Ectodermal cell (in vitro differentiated cells): ENCODE measurements around the gene ACSBG1. TPM values are rescaled to one million over a fixed set of nuclear protein-coding genes. Genes with fewer than 3 reads are reported as not detected.

ENCODE experiments used
- H3K27ac ChIP-seq: 2 replicates; pipeline ENCODE4 v1.7.0; 2013; ENCODE audit warnings: mild to moderate bottlenecking, low read depth, low read length; ENCODE audit not compliant: insufficient read depth, poor library complexity, severe bottlenecking
- H3K27me3 ChIP-seq: 2 replicates; pipeline ENCODE4 v1.7.0; 2013; ENCODE audit warnings: mild to moderate bottlenecking, low read length; ENCODE audit not compliant: insufficient read depth, control insufficient read depth, poor library complexity, severe bottlenecking
- H3K36me3 ChIP-seq: one replicate; pipeline ENCODE4 v1.7.0; 2013; ENCODE audit warnings: low read length; ENCODE audit not compliant: control insufficient read depth, insufficient read depth
- H3K4me1 ChIP-seq: one replicate; pipeline ENCODE4 v1.7.0; 2013; ENCODE audit warnings: low read length; ENCODE audit not compliant: control insufficient read depth, insufficient read depth
- H3K4me3 ChIP-seq: 2 replicates; pipeline ENCODE4 v1.7.0; 2013; ENCODE audit warnings: low read depth, low read length, control low read depth; ENCODE audit not compliant: insufficient read depth
- H3K9me3 ChIP-seq: 2 replicates; pipeline ENCODE4 v1.7.0; 2013; ENCODE audit warnings: mild to moderate bottlenecking, low read length, moderate library complexity; ENCODE audit not compliant: control insufficient read depth
- WGBS, 2 experiments: methylation state at CpG; one replicate each; pipeline ENCODE4 v1.1.7; 2013; ENCODE audit warnings: missing lambda C conversion rate in 2 of 2; 5-methylcytosine and 5-hydroxymethylcytosine counted together
- polyA plus RNA-seq, 4 experiments: library from polyadenylated mRNA; stranded (reverse); fragments of 50-300 nt; gene quantifications; one replicate each; pipeline ENCODE4 v1.2.3, GENCODE V29; 2013

Gene ACSBG1
- 0.70 TPM for polyA plus RNA-seq (2013, experiment 1 of 4)
- polyA plus RNA-seq (2013, experiment 2 of 4) = 0.44 TPM
- polyA plus RNA-seq (2013, experiment 3 of 4) = 0.59 TPM
- 0.81 TPM for polyA plus RNA-seq (2013, experiment 4 of 4)

- H3K9me3 ChIP-seq = no peaks in the 10 kb centered on the region
- H3K36me3 ChIP-seq = no peaks in the 10 kb centered on the region
- no peak within 1 kb of the TSS for H3K27ac ChIP-seq
- no peaks in the 10 kb centered on the region for H3K27me3 ChIP-seq
- 53 to 61% methylated on average over 6 of the region's 6 CpGs for WGBS, 2 experiments
- H3K4me1 ChIP-seq = peaks cover 5% of the 10 kb centered on the region
- H3K4me3 ChIP-seq = no peak within 1 kb of the TSS
These were observed at the start of gene ACSBG1 for GRCh38 chr15:78234515-78235040. Gene ACSBG1 (minus strand): TSS chr15:78234565. CDS start chr15:78234501, 64 bp downstream.

- Histone ChIP-seq H3K4me3 (no peak overlapping the region), H3K36me3 (no peaks in the 10 kb centered on the region)
- 97 to 98% methylated on average over 2 of the region's 2 CpGs for WGBS, 2 experiments
These were observed 48.0 kb upstream of the ACSBG1 start for GRCh38 chr15:78282324-78282723.

GRCh38 chr15:78280319-78281072, 46.1 kb upstream of the ACSBG1 start:
- Histone ChIP-seq H3K27me3 (no peaks in the 10 kb centered on the region), H3K27ac (no peak overlapping the region), H3K4me3 (no peak overlapping the region), H3K36me3 (no peaks in the 10 kb centered on the region), H3K4me1 (no peaks in the 10 kb centered on the region), H3K9me3 (no peaks in the 10 kb centered on the region)
- WGBS, 2 experiments = 94 to 95% methylated on average over 13 of the region's 13 CpGs

More at GRCh38 chr15:78282324-78282723, 48.0 kb upstream of the ACSBG1 start:
- Histone ChIP-seq H3K9me3 (no peaks in the 10 kb centered on the region), H3K27ac (no peak overlapping the region), H3K4me1 (no peaks in the 10 kb centered on the region), H3K27me3 (no peaks in the 10 kb centered on the region)

- 90 to 94% methylated on average over 6 of the region's 6 CpGs for WGBS, 2 experiments
- Histone ChIP-seq H3K36me3 (no peaks in the 10 kb centered on the region), H3K27ac (no peak overlapping the region), H3K4me1 (no peaks in the 10 kb centered on the region), H3K9me3 (no peaks in the 10 kb centered on the region), H3K27me3 (no peaks in the 10 kb centered on the region), H3K4me3 (no peak overlapping the region)
These were observed 41.9 kb upstream of the ACSBG1 start for GRCh38 chr15:78276064-78276943.

GRCh38 chr15:78274994-78275393, 40.6 kb upstream of the ACSBG1 start:
- no peak overlapping the region for H3K4me3 ChIP-seq
- no peak overlapping the region for H3K27ac ChIP-seq
- H3K36me3 ChIP-seq = no peaks in the 10 kb centered on the region
- H3K27me3 ChIP-seq = no peaks in the 10 kb centered on the region
- 90 to 93% methylated on average over 5 of the region's 5 CpGs for WGBS, 2 experiments
- no peaks in the 10 kb centered on the region for H3K4me1 ChIP-seq
- no peaks in the 10 kb centered on the region for H3K9me3 ChIP-seq

GRCh38 chr15:78272776-78273175, 38.4 kb upstream of the ACSBG1 start:
- Histone ChIP-seq H3K4me3 (no peak overlapping the region), H3K36me3 (no peaks in the 10 kb centered on the region), H3K4me1 (no peaks in the 10 kb centered on the region), H3K9me3 (no peaks in the 10 kb centered on the region), H3K27me3 (no peaks in the 10 kb centered on the region), H3K27ac (no peak overlapping the region)
- 98 to 100% methylated on average over 2 of the region's 3 CpGs for WGBS, 2 experiments

GRCh38 chr15:78272316-78272715, 38.0 kb upstream of the ACSBG1 start:
- no peaks in the 10 kb centered on the region for H3K9me3 ChIP-seq
- 74 to 88% methylated on average over 2 of the region's 2 CpGs for WGBS, 2 experiments
- H3K4me1 ChIP-seq = no peaks in the 10 kb centered on the region
- no peaks in the 10 kb centered on the region for H3K36me3 ChIP-seq
- no peaks in the 10 kb centered on the region for H3K27me3 ChIP-seq
- H3K4me3 ChIP-seq = no peak overlapping the region
- no peak overlapping the region for H3K27ac ChIP-seq

- no peaks in the 10 kb centered on the region for H3K36me3 ChIP-seq
- H3K27ac ChIP-seq = no peak overlapping the region
- H3K9me3 ChIP-seq = no peaks in the 10 kb centered on the region
- no peaks in the 10 kb centered on the region for H3K4me1 ChIP-seq
- peaks cover 39% of the 10 kb centered on the region for H3K27me3 ChIP-seq
- 81 to 96% methylated on average over 1 to 2 of the region's 2 CpGs for WGBS, 2 experiments
- no peak overlapping the region for H3K4me3 ChIP-seq
These were observed 32.4 kb upstream of the ACSBG1 start for GRCh38 chr15:78266806-78267205.

GRCh38 chr15:78266229-78266628, 31.9 kb upstream of the ACSBG1 start:
- no peaks in the 10 kb centered on the region for H3K4me1 ChIP-seq
- peaks cover 41% of the 10 kb centered on the region for H3K27me3 ChIP-seq
- no peaks in the 10 kb centered on the region for H3K36me3 ChIP-seq
- H3K9me3 ChIP-seq = no peaks in the 10 kb centered on the region
- H3K27ac ChIP-seq = no peak overlapping the region
- H3K4me3 ChIP-seq = no peak overlapping the region

GRCh38 chr15:78265752-78266224, 31.4 kb upstream of the ACSBG1 start:
- WGBS, 2 experiments = 91 to 93% methylated on average over 9 of the region's 9 CpGs

More at GRCh38 chr15:78265752-78266224, 31.4 kb upstream of the ACSBG1 start:
- Histone ChIP-seq H3K27me3 (peaks cover 44% of the 10 kb centered on the region), H3K27ac (no peak overlapping the region), H3K4me3 (no peak overlapping the region), H3K4me1 (no peaks in the 10 kb centered on the region), H3K36me3 (no peaks in the 10 kb centered on the region), H3K9me3 (no peaks in the 10 kb centered on the region)
